Measurements from ENCODE around the gene KDM2B.

GRCh38 chr12:121423682-121424623, 156.9 kb downstream of the KDM2B start:
- TF ChIP-seq JUNB (IDR thresholded peaks at IDR 0.05; ENCODE audit: unreplicated experiment): no peak
- TF ChIP-seq EZH2 (IDR thresholded peaks at IDR 0.05; ENCODE audit: low read depth, unreplicated experiment): no peak
- TF ChIP-seq CTCF (conservative IDR thresholded peaks at IDR 0.05; ENCODE audit: low read depth in 2 of 2): no peak
- TF ChIP-seq POLR2AphosphoS5 (IDR thresholded peaks at IDR 0.05; ENCODE audit: low read depth): peak; percentile 8; the same call in 1 of the 2 replicates
- TF ChIP-seq REST (IDR thresholded peaks at IDR 0.05; ENCODE audit: unreplicated experiment): no peak
- no peak for TF ChIP-seq NANOG (IDR thresholded peaks at IDR 0.05; ENCODE audit: borderline replicate concordance)
- no peak for TF ChIP-seq EZH2phosphoT487 (IDR thresholded peaks at IDR 0.05; ENCODE audit: unreplicated experiment)
- TF ChIP-seq ZNF331 (CRISPR knock-in tag; IDR thresholded peaks at IDR 0.05; ENCODE audit: low read depth): no peak
- TF ChIP-seq CREB1 (CRISPR knock-in tag; IDR thresholded peaks at IDR 0.05; ENCODE audit: low read depth): no peak

All from GM23338 (cell line).